HEK293T (cell line): ENCODE data around the gene ARSD.

Experiments
- CTCF ChIA-PET: fragments of 350-600 bp; formaldehyde crosslinking; extraction: SDS; loops from one replicate; lab custom pipeline; 2021; ENCODE audit warnings: antibody characterized with exemption, inconsistent platforms; lab: Yijun Ruan, JAX
- POLR2A ChIA-PET: fragments of 350-600 bp; formaldehyde crosslinking; extraction: SDS; loops from one replicate; lab custom pipeline; 2020; ENCODE audit warnings: antibody characterized with exemption, inconsistent platforms; lab: Yijun Ruan, JAX
- DNase-seq: peaks from one replicate; pipeline ENCODE4 v3.0.0; 2012; ENCODE audit warnings: mixed read lengths; ENCODE audit errors: extremely low spot score
- ARNT ChIP-seq: fragments of 450-650 bp; IDR thresholded peaks from 2 replicates; pipeline ENCODE4 v1.6.1; 2017; ENCODE audit warnings: mild to moderate bottlenecking
- BHLHE40 ChIP-seq: fragments of 450-650 bp; IDR thresholded peaks from 2 replicates; pipeline ENCODE4 v1.6.1; 2016; ENCODE audit warnings: mild to moderate bottlenecking, moderate library complexity, borderline replicate concordance
- CTBP1 ChIP-seq: fragments of 450-650 bp; IDR thresholded peaks from 2 replicates; pipeline ENCODE4 v1.6.1; 2016; ENCODE audit warnings: borderline replicate concordance
- ELF4 ChIP-seq: fragments of 450-650 bp; IDR thresholded peaks from 2 replicates; pipeline ENCODE4 v1.6.1; 2017; ENCODE audit warnings: antibody characterized with exemption
- FOXA1 ChIP-seq: fragments of 450-650 bp; IDR thresholded peaks from 2 replicates; pipeline ENCODE4 v1.6.1; 2016; ENCODE audit warnings: mild to moderate bottlenecking
- FOXK2 ChIP-seq: fragments of 450-650 bp; IDR thresholded peaks from 2 replicates; pipeline ENCODE4 v1.6.1; 2016; ENCODE audit warnings: mild to moderate bottlenecking
- FOXM1 ChIP-seq: fragments of 450-650 bp; IDR thresholded peaks from 2 replicates; pipeline ENCODE4 v1.6.1; 2017; ENCODE audit warnings: mild to moderate bottlenecking, borderline replicate concordance
- HDGF ChIP-seq: fragments of 450-650 bp; IDR thresholded peaks from 2 replicates; pipeline ENCODE4 v1.6.1; 2017; ENCODE audit warnings: antibody characterized with exemption, borderline replicate concordance
- L3MBTL2 ChIP-seq: fragments of 450-650 bp; conservative IDR thresholded peaks from 2 replicates; pipeline ENCODE4 v1.6.1; 2016; ENCODE audit warnings: mild to moderate bottlenecking
- LEF1 ChIP-seq: fragments of 450-650 bp; IDR thresholded peaks from 2 replicates; pipeline ENCODE4 v1.6.1; 2017; ENCODE audit warnings: mild to moderate bottlenecking, borderline replicate concordance
- NFRKB ChIP-seq: fragments of 450-650 bp; IDR thresholded peaks from 2 replicates; pipeline ENCODE4 v1.6.1; 2016; ENCODE audit warnings: mild to moderate bottlenecking, moderate library complexity
- PKNOX1 ChIP-seq: fragments of 450-650 bp; IDR thresholded peaks from 2 replicates; pipeline ENCODE4 v1.6.1; 2016
- SP1 ChIP-seq: fragments of 450-650 bp; IDR thresholded peaks from 2 replicates; pipeline ENCODE4 v1.6.1; 2017
- SUZ12 ChIP-seq: fragments of 450-650 bp; IDR thresholded peaks from 2 replicates; pipeline ENCODE4 v1.6.1; 2016; ENCODE audit warnings: mild to moderate bottlenecking
- TARDBP ChIP-seq: fragments of 450-650 bp; IDR thresholded peaks from 2 replicates; pipeline ENCODE4 v1.6.1; 2016
- ZNF384 ChIP-seq: fragments of 450-650 bp; IDR thresholded peaks from 2 replicates; pipeline ENCODE4 v1.6.1; 2016

The ARSD gene

GRCh38 chrX:2917767-2918166 lies 11.4 kb downstream of the ARSD start:
- TF ChIP-seq BHLHE40, result no peak
- no peak for TF ChIP-seq TARDBP
- TF ChIP-seq NFRKB, result no peak
- TF ChIP-seq SP1, result no peak
- TF ChIP-seq ARNT, result no peak
- no peak for TF ChIP-seq PKNOX1
- TF ChIP-seq ZNF384, result no peak
- TF ChIP-seq CTBP1, result no peak
- TF ChIP-seq LEF1, result no peak
- TF ChIP-seq SUZ12, result no peak
- no peak for TF ChIP-seq L3MBTL2
- no peak for TF ChIP-seq FOXK2
- no peak for TF ChIP-seq HDGF
- no peak for TF ChIP-seq FOXM1
- no peak for TF ChIP-seq ELF4
- TF ChIP-seq FOXA1, result no peak
- no peak for DNase-seq
- ChIA-PET CTCF (no interaction called here), POLR2A (no interaction called here)

- TF ChIP-seq SP1 (no peak), CTBP1 (no peak), PKNOX1 (no peak), TARDBP (no peak), FOXM1 (no peak), ZNF384 (no peak), SUZ12 (no peak), ARNT (no peak)
- POLR2A ChIA-PET, result interaction anchor here (0.5 kb wide), 1 partner anchor 162 kb away, joined by 3 read pairs; no protein-coding TSS in a partner anchor
- CTCF ChIA-PET, result interaction anchor here (0.7 kb wide), 1 partner anchor 8 kb away, joined by 3 read pairs; no protein-coding TSS in a partner anchor
- no peak for DNase-seq
These were observed 16.0 kb downstream of the ARSD start for GRCh38 chrX:2913118-2913517.

- CTCF ChIA-PET, result no interaction called here
- DNase-seq, result no peak
- POLR2A ChIA-PET, result no interaction called here
- no peak for TF ChIP-seq ELF4
- TF ChIP-seq SUZ12, result no peak
- TF ChIP-seq ARNT, result no peak
- no peak for TF ChIP-seq FOXK2
- no peak for TF ChIP-seq ZNF384
These were observed 19.0 kb downstream of the ARSD start for GRCh38 chrX:2910109-2910508.

GRCh38 chrX:2908125-2908685 lies 20.9 kb downstream of the ARSD start:
- ChIA-PET CTCF (no interaction called here), POLR2A (no interaction called here)
- no peak for DNase-seq
- no peak for TF ChIP-seq L3MBTL2
- TF ChIP-seq NFRKB, result no peak
- no peak for TF ChIP-seq SP1
- no peak for TF ChIP-seq CTBP1
- TF ChIP-seq FOXK2, result no peak
- TF ChIP-seq FOXA1, result no peak
- TF ChIP-seq BHLHE40, result no peak
- no peak for TF ChIP-seq PKNOX1
- no peak for TF ChIP-seq LEF1
- no peak for TF ChIP-seq TARDBP
- TF ChIP-seq HDGF, result no peak

- no peak for TF ChIP-seq LEF1
- TF ChIP-seq ELF4, result no peak
- no peak for TF ChIP-seq FOXA1
- no peak for TF ChIP-seq HDGF
- TF ChIP-seq ARNT, result no peak
- no peak for TF ChIP-seq FOXK2
- TF ChIP-seq CTBP1, result no peak
- TF ChIP-seq TARDBP, result no peak
- TF ChIP-seq NFRKB, result no peak
- TF ChIP-seq SUZ12, result no peak
- TF ChIP-seq L3MBTL2, result no peak
- no peak for TF ChIP-seq BHLHE40
- no peak for TF ChIP-seq PKNOX1
- no peak for TF ChIP-seq ZNF384
- no peak for TF ChIP-seq SP1
- no peak for TF ChIP-seq FOXM1
- CTCF ChIA-PET, result no interaction called here
- no peak for DNase-seq
- POLR2A ChIA-PET, result no interaction called here
These were observed 21.8 kb downstream of the ARSD start for GRCh38 chrX:2907295-2907694.

- TF ChIP-seq ARNT, result no peak
- TF ChIP-seq FOXA1, result no peak
- TF ChIP-seq ELF4, result no peak
- TF ChIP-seq L3MBTL2, result no peak
- TF ChIP-seq SUZ12, result no peak
- no peak for TF ChIP-seq FOXM1
- TF ChIP-seq LEF1, result no peak
- TF ChIP-seq BHLHE40, result no peak
- no peak for TF ChIP-seq CTBP1
- TF ChIP-seq SP1, result no peak
- TF ChIP-seq NFRKB, result no peak
- TF ChIP-seq TARDBP, result no peak
- no peak for TF ChIP-seq PKNOX1
- no peak for TF ChIP-seq FOXK2
- no peak for TF ChIP-seq ZNF384
- no peak for TF ChIP-seq HDGF
- ChIA-PET CTCF (no interaction called here), POLR2A (no interaction called here)
- DNase-seq, result no peak
These were observed 25.8 kb downstream of the ARSD start for GRCh38 chrX:2903366-2903765.
